Activated CD4-positive, alpha-beta T cell treated with anti-CD3 and anti-CD28 coated beads for 36 hours (primary cell): ENCODE data around the gene MADCAM1. TPM values are rescaled to one million over a fixed set of nuclear protein-coding genes. Genes with fewer than 3 reads are reported as not detected.
"Not testable (repeated sequence)": the region's sequence is repeated elsewhere in the genome, so short reads cannot be mapped to it uniquely, and the experiment has no call there.

Experiments
- ATAC-seq: fragments of 200-7000 bp; cut with Tn5 transposase; one replicate; pipeline ENCODE4 v1.10.0; 2021; ENCODE audit warnings: mild to moderate bottlenecking, moderate library complexity
- CTCF ChIA-PET: fragments of 350-600 bp; sonication (Branson Sonifier 250); formaldehyde crosslinking; loops from one replicate; lab custom pipeline; 2021; ENCODE audit warnings: antibody characterized with exemption; lab: Charles Lee
- POLR2A ChIA-PET: fragments of 350-600 bp; sonication (Branson Sonifier 250); formaldehyde crosslinking; loops from one replicate; lab custom pipeline; 2021; ENCODE audit warnings: antibody characterized with exemption, inconsistent platforms; lab: Charles Lee
- DNase-seq: peaks from one replicate; pipeline ENCODE4 v3.0.0-alpha.2; 2020
- H3K27ac Mint-ChIP-seq: one replicate; pipeline ENCODE4 v1.8.0; 2021; ENCODE audit warnings: mixed read lengths
- H3K27me3 Mint-ChIP-seq: one replicate; pipeline ENCODE4 v1.8.0; 2021; ENCODE audit warnings: mixed read lengths
- H3K36me3 Mint-ChIP-seq: one replicate; pipeline ENCODE4 v1.8.0; 2021; ENCODE audit warnings: low read depth, mixed read lengths
- H3K4me1 Mint-ChIP-seq: one replicate; pipeline ENCODE4 v1.8.0; 2021; ENCODE audit warnings: mixed read lengths
- H3K4me3 Mint-ChIP-seq: one replicate; pipeline ENCODE4 v1.8.0; 2021; ENCODE audit warnings: mild to moderate bottlenecking, moderate library complexity, mixed read lengths
- H3K9me3 Mint-ChIP-seq: one replicate; pipeline ENCODE4 v1.8.0; 2021; ENCODE audit warnings: low read depth, mixed read lengths
- intact Hi-C, 2 experiments: fragments of 100-400 bp; cut with DNase I in 1 of 2; cut with micrococcal nuclease in 1 of 2; formaldehyde crosslinking; loops; one replicate each; pipeline versions ENCODE4 v1.14.2 to v1.15.1; 2022 to 2024; cut with DNase I, micrococcal nuclease
- total RNA-seq, 2 experiments: library from RNA; stranded (reverse); gene quantifications; one replicate each; pipeline ENCODE4 v1.2.3, GENCODE V29; 2021

The MADCAM1 gene
- under 1 TPM in 1 of 2 experiments, not detected in 1; 0.14 TPM for total RNA-seq

DNA sequence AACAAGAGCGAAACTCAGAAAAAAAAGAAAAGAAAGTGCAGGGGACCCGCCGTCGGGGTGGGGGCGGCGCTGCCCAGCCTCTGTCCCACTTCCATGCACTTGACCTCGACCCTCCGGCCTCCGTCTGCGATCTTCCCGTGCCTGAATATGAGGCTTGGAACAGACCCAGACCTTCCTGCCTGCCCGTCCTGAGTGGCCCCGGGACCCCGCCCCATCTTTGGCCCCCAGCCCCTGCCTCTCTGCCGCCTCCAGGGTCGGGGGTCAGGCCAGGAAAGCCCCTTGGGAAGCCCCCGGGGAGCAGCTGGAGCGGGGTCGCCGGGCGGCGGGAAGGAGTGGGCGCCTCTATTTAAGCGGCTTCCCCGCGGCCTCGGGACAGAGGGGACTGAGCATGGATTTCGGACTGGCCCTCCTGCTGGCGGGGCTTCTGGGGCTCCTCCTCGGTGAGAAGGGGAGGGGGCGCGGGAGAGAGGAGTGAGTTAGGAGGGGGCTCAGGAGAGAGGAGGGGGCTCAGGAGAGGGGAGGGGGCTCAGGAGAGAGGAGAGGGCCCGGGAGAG lies at the start of gene MADCAM1:
Gene MADCAM1, plus strand, starts transcription at position 375 of the 554 bp plus-strand sequence. Its CDS starts 14 bp downstream, at position 389.
- DNase-seq: no peak
- POLR2A ChIA-PET: interaction anchor here (1.2 kb wide), 1 partner anchor 10 kb away, joined by 4 read pairs; no protein-coding TSS in a partner anchor
- CTCF ChIA-PET: interaction anchor here (1.0 to 3.1 kb wide), 3 partner anchors 8 to 15 kb away, joined by 7 to 18 read pairs (median 14); partner anchors contain the start of gene TPGS1
- no peaks in the 10 kb centered on the region for H3K36me3 Mint-ChIP-seq
- no peak within 1 kb of the TSS for H3K27ac Mint-ChIP-seq
- H3K4me1 Mint-ChIP-seq: peaks cover 2% of the 10 kb centered on the region
- H3K9me3 Mint-ChIP-seq: no peaks in the 10 kb centered on the region
- no peak within 1 kb of the TSS for H3K4me3 Mint-ChIP-seq
- intact Hi-C loops: no loop called here
- peaks cover 13% of the 10 kb centered on the region for H3K27me3 Mint-ChIP-seq
- no peak for ATAC-seq

GRCh38 chr19:447064-447426 lies 49.2 kb upstream of the MADCAM1 start:
- H3K9me3 Mint-ChIP-seq: peaks cover 5% of the 10 kb centered on the region
- ATAC-seq (no peak), DNase-seq (no peak)
- ChIA-PET CTCF (no interaction called here), POLR2A (no interaction called here)
- no peaks in the 10 kb centered on the region for H3K4me1 Mint-ChIP-seq
- no peaks in the 10 kb centered on the region for H3K36me3 Mint-ChIP-seq
- no peak overlapping the region for H3K4me3 Mint-ChIP-seq
- no peak overlapping the region for H3K27ac Mint-ChIP-seq
- intact Hi-C loops: no loop called here
- no peaks in the 10 kb centered on the region for H3K27me3 Mint-ChIP-seq

- Mint-ChIP-seq H3K9me3 (peaks cover 4% of the 10 kb centered on the region), H3K36me3 (no peaks in the 10 kb centered on the region), H3K4me1 (no peaks in the 10 kb centered on the region), H3K27ac (no peak overlapping the region), H3K27me3 (no peaks in the 10 kb centered on the region), H3K4me3 (no peak overlapping the region)
- no peak for ATAC-seq
- no peak for DNase-seq
- ChIA-PET POLR2A (no interaction called here), CTCF (no interaction called here)
- intact Hi-C loops: no loop called here
Measured at GRCh38 chr19:447816-448560, 48.3 kb upstream of the MADCAM1 start.

GRCh38 chr19:449916-450315 lies 46.4 kb upstream of the MADCAM1 start:
- no peaks in the 10 kb centered on the region for H3K4me1 Mint-ChIP-seq
- CTCF ChIA-PET: no interaction called here
- H3K4me3 Mint-ChIP-seq: no peak overlapping the region

GRCh38 chr19:450912-451481 lies 45.3 kb upstream of the MADCAM1 start:
- H3K27me3 Mint-ChIP-seq, H3K36me3 Mint-ChIP-seq, ATAC-seq, H3K9me3 Mint-ChIP-seq, H3K4me1 Mint-ChIP-seq, CTCF ChIA-PET, H3K27ac Mint-ChIP-seq, POLR2A ChIA-PET, DNase-seq, H3K4me3 Mint-ChIP-seq: not testable (repeated sequence)
- intact Hi-C loops: loop anchor here in 1 of 2 experiments (10.0 kb wide), 1 partner anchor 1504 kb away; no protein-coding TSS in a partner anchor

More at GRCh38 chr19:449916-450315, 46.4 kb upstream of the MADCAM1 start:
- intact Hi-C loops: loop anchor here in 1 of 2 experiments (10.0 kb wide), 1 partner anchor 1505 kb away; no protein-coding TSS in a partner anchor
- peaks cover 4% of the 10 kb centered on the region for H3K9me3 Mint-ChIP-seq
- H3K27ac Mint-ChIP-seq: no peak overlapping the region
- H3K36me3 Mint-ChIP-seq: no peaks in the 10 kb centered on the region
- ATAC-seq (no peak), DNase-seq (no peak)
- POLR2A ChIA-PET: no interaction called here
- no peaks in the 10 kb centered on the region for H3K27me3 Mint-ChIP-seq

DNA sequence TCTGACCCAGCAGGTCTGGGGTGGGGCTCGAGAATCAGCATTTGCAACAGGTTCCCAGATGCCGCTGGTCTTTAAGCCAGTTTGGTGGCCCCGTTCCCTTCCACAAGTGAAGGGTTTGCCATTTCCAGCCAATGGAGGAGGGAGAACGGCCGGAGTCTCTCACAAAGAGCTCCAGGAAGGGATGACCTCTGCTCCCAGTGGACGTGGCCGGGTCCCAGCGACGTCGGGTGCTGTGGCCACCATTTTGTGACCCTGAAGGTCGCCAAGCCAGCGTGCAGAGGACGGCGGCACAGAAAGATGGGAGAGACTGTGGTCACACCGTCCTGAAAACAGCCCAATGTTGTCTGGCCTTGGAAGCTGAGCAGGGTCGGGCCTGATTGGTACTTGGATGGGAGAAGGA lies 43.5 kb upstream of the MADCAM1 start:
- Mint-ChIP-seq H3K4me1 (no peaks in the 10 kb centered on the region), H3K27ac (no peak overlapping the region), H3K27me3 (peaks cover 2% of the 10 kb centered on the region), H3K4me3 (no peak overlapping the region), H3K9me3 (peaks cover 4% of the 10 kb centered on the region), H3K36me3 (no peaks in the 10 kb centered on the region)
- DNase-seq (no peak), ATAC-seq (no peak)
- POLR2A ChIA-PET: no interaction called here
- CTCF ChIA-PET: no interaction called here
- intact Hi-C loops: loop anchor here in 1 of 2 experiments (10.0 kb wide), 1 partner anchor 1502 kb away; no protein-coding TSS in a partner anchor

DNA sequence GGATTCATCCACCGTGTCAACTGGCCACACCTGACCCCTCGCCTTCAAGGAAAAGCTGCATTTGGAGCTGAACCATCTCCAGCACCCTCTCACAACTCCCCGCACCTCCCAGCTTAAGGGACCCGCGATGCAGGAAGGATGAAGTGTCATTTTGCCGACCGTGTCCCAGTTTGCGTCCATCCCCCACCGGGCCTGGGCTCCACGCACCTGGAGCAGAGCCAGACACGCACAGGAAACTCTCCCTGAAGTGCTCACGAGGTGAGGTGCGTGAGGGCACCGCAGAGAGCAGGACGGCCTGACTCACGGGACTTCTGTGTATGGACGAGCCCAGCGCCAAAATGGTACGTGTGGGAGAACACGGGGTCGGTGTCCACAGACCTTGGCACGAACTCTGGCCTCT lies 42.7 kb upstream of the MADCAM1 start:
- Mint-ChIP-seq H3K36me3 (no peaks in the 10 kb centered on the region), H3K27ac (no peak overlapping the region), H3K4me3 (no peak overlapping the region), H3K27me3 (peaks cover 2% of the 10 kb centered on the region), H3K4me1 (no peaks in the 10 kb centered on the region), H3K9me3 (peaks cover 4% of the 10 kb centered on the region)
- ATAC-seq (no peak), DNase-seq (no peak)
- ChIA-PET CTCF (no interaction called here), POLR2A (no interaction called here)
- intact Hi-C loops: loop anchor here in 1 of 2 experiments (10.0 kb wide), 1 partner anchor 1501 kb away; no protein-coding TSS in a partner anchor

DNA sequence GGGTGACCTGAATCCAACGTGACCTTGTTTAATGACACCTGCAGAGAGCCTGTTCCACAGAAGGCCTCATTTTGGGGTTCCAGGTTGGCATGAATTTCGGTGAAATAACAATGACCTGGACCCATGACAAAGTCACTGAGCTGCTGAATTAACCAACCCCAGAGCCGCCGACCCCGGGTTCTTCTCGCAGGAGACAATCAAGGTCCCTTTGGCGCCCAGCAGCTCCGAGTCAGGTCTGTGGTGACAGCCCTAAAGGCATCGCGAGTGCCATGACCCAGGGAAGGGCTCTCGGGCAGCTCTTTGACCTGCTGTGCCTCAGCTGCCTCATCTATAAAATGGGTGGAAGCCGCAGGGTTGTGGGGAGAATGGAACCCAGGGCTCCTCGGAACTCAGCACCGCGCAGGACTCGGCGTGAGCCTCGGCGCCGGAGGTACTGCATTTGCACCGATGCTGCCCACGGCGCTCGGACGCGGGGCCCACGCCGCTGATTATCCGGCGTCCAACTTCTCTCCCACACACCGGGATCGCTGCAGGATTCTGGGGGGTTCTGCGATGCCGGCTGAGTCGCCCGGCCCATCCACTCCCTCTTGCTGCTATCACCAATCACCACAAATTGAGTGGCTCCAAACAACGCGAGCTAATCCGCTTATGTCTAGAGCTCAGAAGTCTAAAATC lies 41.1 kb upstream of the MADCAM1 start:
- POLR2A ChIA-PET: no interaction called here
- no peak overlapping the region for H3K4me3 Mint-ChIP-seq
- ATAC-seq: no peak

DNA sequence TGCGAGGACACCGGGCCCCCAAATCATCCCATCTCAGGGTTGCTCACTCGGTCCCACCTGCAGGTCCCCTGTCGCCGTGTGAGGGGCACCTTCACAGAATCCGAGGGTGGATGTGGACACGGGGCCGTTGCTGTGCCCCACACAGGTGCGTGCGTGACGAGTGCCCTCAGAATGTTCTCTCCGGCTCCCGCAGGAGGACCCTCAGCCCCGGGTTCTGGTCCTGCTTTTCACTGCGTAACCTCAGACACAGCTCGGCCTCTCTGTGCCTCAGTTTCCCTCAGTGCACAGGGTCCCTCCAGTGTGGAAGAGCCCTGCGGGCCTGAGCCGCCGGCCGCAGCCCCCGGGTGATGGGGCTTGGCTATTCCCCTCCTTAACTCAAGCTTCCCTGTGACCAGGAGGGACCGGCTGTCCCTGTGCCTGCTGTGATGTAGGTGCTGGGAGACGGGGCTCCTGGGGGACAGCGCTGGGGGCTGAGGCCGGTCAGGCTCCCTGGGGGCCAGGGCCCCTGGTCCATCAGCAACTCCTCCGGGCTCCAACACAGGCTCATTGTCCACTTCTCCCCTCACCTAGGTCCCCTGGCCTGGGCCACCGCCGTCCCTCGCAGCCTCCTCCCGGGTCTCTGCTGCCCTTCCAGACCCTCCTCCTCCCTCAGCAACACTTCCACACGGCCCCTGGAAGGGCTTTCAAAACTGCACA lies 40.3 kb upstream of the MADCAM1 start:
- ChIA-PET POLR2A (no interaction called here), CTCF (no interaction called here)
- H3K9me3 Mint-ChIP-seq: no peaks in the 10 kb centered on the region
- DNase-seq (no peak), ATAC-seq (no peak)
- H3K4me1 Mint-ChIP-seq: peaks cover 6% of the 10 kb centered on the region
- no peak overlapping the region for H3K27ac Mint-ChIP-seq
- H3K36me3 Mint-ChIP-seq: no peaks in the 10 kb centered on the region
- peaks cover 8% of the 10 kb centered on the region for H3K27me3 Mint-ChIP-seq
- no peak overlapping the region for H3K4me3 Mint-ChIP-seq
- intact Hi-C loops: loop anchor here in 1 of 2 experiments (10.0 kb wide), 1 partner anchor 1499 kb away; no protein-coding TSS in a partner anchor

More for the DNA sequence above, 41.1 kb upstream of the MADCAM1 start:
- Mint-ChIP-seq H3K36me3 (no peaks in the 10 kb centered on the region), H3K4me1 (peaks cover 6% of the 10 kb centered on the region), H3K9me3 (peaks cover 4% of the 10 kb centered on the region), H3K27me3 (peaks cover 8% of the 10 kb centered on the region), H3K27ac (no peak overlapping the region)
- CTCF ChIA-PET: no interaction called here
- intact Hi-C loops: loop anchor here in 1 of 2 experiments (10.0 kb wide), 1 partner anchor 1500 kb away; no protein-coding TSS in a partner anchor
- DNase-seq: no peak

- no peak for ATAC-seq
- intact Hi-C loops: loop anchor here in 1 of 2 experiments (10.0 kb wide), 1 partner anchor 1498 kb away; no protein-coding TSS in a partner anchor
Measured at GRCh38 chr19:456547-457110, 39.7 kb upstream of the MADCAM1 start.

More at GRCh38 chr19:456547-457110, 39.7 kb upstream of the MADCAM1 start:
- POLR2A ChIA-PET: no interaction called here
- H3K9me3 Mint-ChIP-seq: no peaks in the 10 kb centered on the region
- peaks cover 7% of the 10 kb centered on the region for H3K4me1 Mint-ChIP-seq
- no peaks in the 10 kb centered on the region for H3K36me3 Mint-ChIP-seq
- CTCF ChIA-PET: no interaction called here
- no peak for DNase-seq
- H3K27ac Mint-ChIP-seq: no peak overlapping the region
- H3K4me3 Mint-ChIP-seq: no peak overlapping the region
- H3K27me3 Mint-ChIP-seq: peaks cover 9% of the 10 kb centered on the region
